Keratinocyte (primary cell): ENCODE results near the gene ENPP1. TPM values are rescaled to one million over a fixed set of nuclear protein-coding genes. Genes with fewer than 3 reads are reported as not detected.

Experiments used
- DNase-seq: peaks from one replicate; pipeline ENCODE4 v3.0.0-alpha.2; 2011; ENCODE audit warnings: low read depth, missing footprints, low spot score
- FAIRE-seq: peaks from 2 replicates; lab custom pipeline; 2011; peaks lifted over from hg19 to GRCh38; lab: Jason Lieb, UNC
- H2AFZ ChIP-seq: 2 replicates; pipeline ENCODE4 v1.6.0; 2012; ENCODE audit warnings: low read length, control low read depth, inconsistent platforms; ENCODE audit not compliant: control insufficient read depth
- H3K27ac ChIP-seq: 2 replicates; pipeline ENCODE4 v1.5.1; 2011; ENCODE audit warnings: low read length; ENCODE audit not compliant: control insufficient read depth, insufficient read depth
- H3K27me3 ChIP-seq: 3 replicates; pipeline ENCODE4 v1.6.0; 2011; ENCODE audit warnings: low read length; ENCODE audit not compliant: control insufficient read depth, insufficient read depth; ENCODE audit errors: extremely low read depth
- H3K36me3 ChIP-seq, 2 experiments: 2 replicates in 1 of 2; 3 replicates in 1 of 2; pipeline ENCODE4 v1.5.1; 2011; ENCODE audit warnings: low read length in 2 of 2, mild to moderate bottlenecking in 1 of 2; ENCODE audit not compliant: control insufficient read depth in 2 of 2, insufficient read depth in 2 of 2; ENCODE audit errors: extremely low read depth in 1 of 2
- H3K4me1 ChIP-seq: 3 replicates; pipeline ENCODE4 v1.5.1; 2011; ENCODE audit warnings: low read length; ENCODE audit not compliant: control insufficient read depth, insufficient read depth; ENCODE audit errors: extremely low read depth
- H3K4me2 ChIP-seq: 3 replicates; pipeline ENCODE4 v1.6.0; 2011; ENCODE audit warnings: low read depth, low read length; ENCODE audit not compliant: control insufficient read depth, insufficient read depth; ENCODE audit errors: extremely low read depth
- H3K4me3 ChIP-seq, 3 experiments: fragments of 200-600 bp in 1 of 3; sonication (generic) in 1 of 3; 2 replicates in 2 of 3; 3 replicates in 1 of 3; pipeline ENCODE4 v1.5.1; 2011 to 2016; ENCODE audit warnings: low read length in 3 of 3, mild to moderate bottlenecking in 3 of 3, control low read depth in 2 of 3, inconsistent platforms in 1 of 3, low read depth in 1 of 3, mixed read lengths in 1 of 3, mixed run types in 1 of 3, moderate library complexity in 1 of 3; ENCODE audit not compliant: control insufficient read depth in 2 of 3, insufficient read depth in 2 of 3; ENCODE audit errors: extremely low read depth in 1 of 3
- H3K79me2 ChIP-seq: 2 replicates; pipeline ENCODE4 v1.6.0; 2012; ENCODE audit warnings: low read length; ENCODE audit not compliant: control insufficient read depth, insufficient read depth
- H3K9ac ChIP-seq: 3 replicates; pipeline ENCODE4 v1.6.0; 2011; ENCODE audit warnings: low read length; ENCODE audit not compliant: control insufficient read depth, insufficient read depth; ENCODE audit errors: extremely low read depth
- H3K9me1 ChIP-seq: 3 replicates; pipeline ENCODE4 v1.6.0; 2011; ENCODE audit warnings: low read length; ENCODE audit not compliant: control insufficient read depth, insufficient read depth; ENCODE audit errors: extremely low read depth
- H3K9me3 ChIP-seq: 2 replicates; pipeline ENCODE4 v1.5.1; 2012; ENCODE audit warnings: low read depth, low read length; ENCODE audit not compliant: control insufficient read depth
- H4K20me1 ChIP-seq: 3 replicates; pipeline ENCODE4 v1.6.0; 2011; ENCODE audit warnings: low read length; ENCODE audit not compliant: control insufficient read depth, insufficient read depth; ENCODE audit errors: extremely low read depth
- CTCF ChIP-seq, 3 experiments: IDR thresholded peaks in 1 of 3; conservative IDR thresholded peaks in 1 of 3; optimal IDR thresholded peaks in 1 of 3; 2 replicates in 2 of 3; 3 replicates in 1 of 3; pipeline versions ENCODE3 to v1.5.1; 2011; ENCODE audit warnings: low read length in 3 of 3, mild to moderate bottlenecking in 3 of 3, moderate library complexity in 2 of 3, control low read depth in 1 of 3, inconsistent platforms in 1 of 3; ENCODE audit not compliant: insufficient read depth in 2 of 3; ENCODE audit errors: extremely low read depth in 1 of 3
- EZH2 ChIP-seq: IDR thresholded peaks from one replicate; pipeline ENCODE4 v1.6.1; 2012; ENCODE audit warnings: inconsistent platforms, mild to moderate bottlenecking, low read length, moderate library complexity
- dilution Hi-C: fragments of 300-500 bp; cut with MboI; formaldehyde crosslinking; loops from one replicate; pipeline ENCODE4 v1.7.0; 2020; ENCODE audit warnings: low sequenced_read_pairs; ENCODE audit not compliant: extremely low pct_ligation_motif_present
- polyA plus RNA-seq, 5 experiments: library from polyadenylated mRNA; depleted of rRNA in 3 of 5; stranded (reverse) in 3 of 5; stranded (forward) in 1 of 5; unstranded in 1 of 5; fragments of >200 nt; gene quantifications; 1 replicate in 1 of 5; 2 replicates in 3 of 5; 3 replicates in 1 of 5; pipeline versions ENCODE4 v1.2.1 to v1.2.3, GENCODE V29; 2011 to 2012; ENCODE audit warnings: missing spikeins in 2 of 5, low read depth in 1 of 5, low replicate concordance in 1 of 5

The ENPP1 gene
- polyA plus RNA-seq, 1 donor (not counting 4 experiments of a cell fraction or from before 2014, with no cell fraction given), result 0.34 TPM

DNA sequence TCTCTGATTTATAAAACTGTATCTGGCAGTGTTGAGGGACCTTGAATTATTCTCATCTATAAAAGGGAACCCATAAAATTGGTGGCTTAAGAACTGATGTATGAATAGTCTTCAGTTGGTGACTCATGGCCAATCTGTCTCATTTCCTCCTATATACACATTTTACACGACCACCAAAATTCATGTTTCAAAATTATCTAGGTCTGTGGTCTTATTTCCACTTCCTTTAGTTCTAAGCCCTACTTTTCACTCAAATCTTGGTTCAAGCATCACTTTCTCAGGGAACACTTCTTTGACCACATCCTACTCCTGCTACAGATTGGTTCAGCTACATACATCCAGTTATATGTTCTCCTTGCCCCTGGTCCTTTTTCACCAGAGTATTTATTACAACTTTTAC lies 18.6 kb upstream of the ENPP1 start:
- no peaks in the 10 kb centered on the region for H3K79me2 ChIP-seq
- H3K9me3 ChIP-seq, result no peaks in the 10 kb centered on the region
- H3K9me1 ChIP-seq, result no peaks in the 10 kb centered on the region
- H3K4me3 ChIP-seq, result no peak overlapping the region
- no peaks in the 10 kb centered on the region for H3K4me1 ChIP-seq
- no peak overlapping the region for H3K9ac ChIP-seq
- no peak overlapping the region for H2AFZ ChIP-seq
- dilution Hi-C loops, result no loop called here
- DNase-seq (no peak), FAIRE-seq (no peak)
- H4K20me1 ChIP-seq, result no peaks in the 10 kb centered on the region
- no peak overlapping the region for H3K4me2 ChIP-seq
- no peaks in the 10 kb centered on the region for H3K27me3 ChIP-seq
- no peak for TF ChIP-seq EZH2
- no peak for TF ChIP-seq CTCF (optimal IDR thresholded peaks at IDR 0.05 in 1 of 3, IDR thresholded peaks at IDR 0.05 in 1 of 3, conservative IDR thresholded peaks at IDR 0.05 in 1 of 3; ENCODE audit: extremely low read depth in 1 of 3, insufficient read depth in 2 of 3, low read length in 3 of 3)
- H3K36me3 ChIP-seq, result no peaks in the 10 kb centered on the region
- no peak overlapping the region for H3K27ac ChIP-seq

DNA sequence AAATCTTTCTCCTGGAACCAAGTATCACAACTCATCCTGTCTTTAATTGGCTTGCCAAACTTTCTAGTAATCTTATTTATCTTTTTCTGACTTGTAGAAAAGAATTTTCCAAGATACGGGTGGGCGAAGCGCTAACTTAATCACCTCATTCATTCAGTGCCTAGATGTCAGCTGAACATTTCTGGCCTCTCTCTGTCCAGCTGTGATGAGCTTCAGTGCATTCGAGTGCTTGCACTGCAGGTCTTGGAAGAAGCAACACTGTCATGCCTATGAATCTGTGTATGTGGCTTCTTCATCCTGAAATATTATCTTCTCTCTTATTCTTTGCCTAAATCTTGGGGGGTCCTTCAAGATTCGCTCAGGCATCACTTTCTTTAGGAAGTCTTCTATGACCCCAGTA lies 16.3 kb upstream of the ENPP1 start:
- Histone ChIP-seq H3K4me2 (no peak overlapping the region), H3K4me3 (no peak overlapping the region), H3K27me3 (no peaks in the 10 kb centered on the region), H3K4me1 (no peaks in the 10 kb centered on the region), H4K20me1 (no peaks in the 10 kb centered on the region), H3K9ac (no peak overlapping the region), H3K27ac (no peak overlapping the region), H2AFZ (no peak overlapping the region), H3K9me1 (no peaks in the 10 kb centered on the region), H3K36me3 (no peaks in the 10 kb centered on the region), H3K79me2 (no peaks in the 10 kb centered on the region), H3K9me3 (no peaks in the 10 kb centered on the region)
- DNase-seq (no peak), FAIRE-seq (no peak)
- TF ChIP-seq EZH2 (no peak), CTCF (optimal IDR thresholded peaks at IDR 0.05 in 1 of 3, IDR thresholded peaks at IDR 0.05 in 1 of 3, conservative IDR thresholded peaks at IDR 0.05 in 1 of 3; ENCODE audit: extremely low read depth in 1 of 3, insufficient read depth in 2 of 3, low read length in 3 of 3) (no peak)
- dilution Hi-C loops, result no loop called here
